Measurements from ENCODE around the gene PHLDA2.
"Not testable (repeated sequence)": the region's sequence is repeated elsewhere in the genome, so short reads cannot be mapped to it uniquely, and the experiment has no call there.

The PHLDA2 gene

GRCh38 chr11:2945031-2945756 is 16.0 kb upstream of the PHLDA2 start:
- peak; percentile 84 for DNase-seq

- DNase-seq = no peak
Observed at GRCh38 chr11:2944530-2944929, 15.3 kb upstream of the PHLDA2 start.

GRCh38 chr11:2943711-2944118 is 14.5 kb upstream of the PHLDA2 start:
- DNase-seq = no peak

GRCh38 chr11:2942872-2943710 is 13.9 kb upstream of the PHLDA2 start:
- DNase-seq = no peak

GRCh38 chr11:2942447-2942846 is 13.2 kb upstream of the PHLDA2 start:
- DNase-seq = no peak

- DNase-seq = no peak
Observed at GRCh38 chr11:2940921-2941821, 12.0 kb upstream of the PHLDA2 start.

GRCh38 chr11:2940147-2940920 is 11.1 kb upstream of the PHLDA2 start:
- no peak for DNase-seq

- not testable (repeated sequence) for DNase-seq
Observed at GRCh38 chr11:2938458-2939418, 9.5 kb upstream of the PHLDA2 start.

GRCh38 chr11:2937641-2938457 is 8.6 kb upstream of the PHLDA2 start:
- not testable (repeated sequence) for DNase-seq

GRCh38 chr11:2934611-2935239 is 5.5 kb upstream of the PHLDA2 start:
- DNase-seq = no peak

- DNase-seq = no peak
Observed at GRCh38 chr11:2934021-2934550, 4.9 kb upstream of the PHLDA2 start.

- peak; percentile 73 for DNase-seq
Observed at GRCh38 chr11:2933375-2934020, 4.3 kb upstream of the PHLDA2 start.

- peak; percentile 27 for DNase-seq
Observed at GRCh38 chr11:2932850-2933251, 3.6 kb upstream of the PHLDA2 start.

GRCh38 chr11:2931771-2932738 is 2.8 kb upstream of the PHLDA2 start:
- DNase-seq = no peak

- DNase-seq = no peak
Observed at GRCh38 chr11:2931420-2931746, 2.2 kb upstream of the PHLDA2 start.

GRCh38 chr11:2930704-2931419 is 1.6 kb upstream of the PHLDA2 start:
- DNase-seq = peak; percentile 35
